Measurements from ENCODE around the gene FAM181A.

DNA sequence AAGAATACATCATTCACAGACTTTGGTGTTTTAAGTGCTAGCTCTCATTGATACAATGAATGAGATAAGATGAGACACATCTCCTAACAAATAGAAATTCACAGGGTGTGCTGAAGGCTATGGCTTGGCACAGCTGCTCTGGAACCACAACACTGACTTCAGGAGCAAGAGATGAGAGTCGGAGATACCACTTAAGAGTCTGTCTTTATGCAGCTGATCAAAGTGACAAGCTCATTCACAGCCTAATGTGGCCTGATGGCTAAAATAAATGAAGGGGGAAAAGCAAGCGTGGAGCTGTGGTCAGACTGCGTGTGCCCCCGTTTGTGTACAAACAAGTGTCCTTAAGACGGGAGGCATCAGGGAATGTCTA lies 29.7 kb upstream of the FAM181A start:
- TF ChIP-seq, protein P1, sequence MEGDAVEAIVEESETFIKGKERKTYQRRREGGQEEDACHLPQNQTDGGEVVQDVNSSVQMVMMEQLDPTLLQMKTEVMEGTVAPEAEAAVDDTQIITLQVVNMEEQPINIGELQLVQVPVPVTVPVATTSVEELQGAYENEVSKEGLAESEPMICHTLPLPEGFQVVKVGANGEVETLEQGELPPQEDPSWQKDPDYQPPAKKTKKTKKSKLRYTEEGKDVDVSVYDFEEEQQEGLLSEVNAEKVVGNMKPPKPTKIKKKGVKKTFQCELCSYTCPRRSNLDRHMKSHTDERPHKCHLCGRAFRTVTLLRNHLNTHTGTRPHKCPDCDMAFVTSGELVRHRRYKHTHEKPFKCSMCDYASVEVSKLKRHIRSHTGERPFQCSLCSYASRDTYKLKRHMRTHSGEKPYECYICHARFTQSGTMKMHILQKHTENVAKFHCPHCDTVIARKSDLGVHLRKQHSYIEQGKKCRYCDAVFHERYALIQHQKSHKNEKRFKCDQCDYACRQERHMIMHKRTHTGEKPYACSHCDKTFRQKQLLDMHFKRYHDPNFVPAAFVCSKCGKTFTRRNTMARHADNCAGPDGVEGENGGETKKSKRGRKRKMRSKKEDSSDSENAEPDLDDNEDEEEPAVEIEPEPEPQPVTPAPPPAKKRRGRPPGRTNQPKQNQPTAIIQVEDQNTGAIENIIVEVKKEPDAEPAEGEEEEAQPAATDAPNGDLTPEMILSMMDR (IDR thresholded peaks at IDR 0.05) = no peak
- no peak for TF ChIP-seq POLR2AphosphoS5 (IDR thresholded peaks at IDR 0.05)

Measured in stomach (tissue), 4 donors.